ENCODE measurements around the gene P3H1.
"Not testable (repeated sequence)": the region's sequence is repeated elsewhere in the genome, so short reads cannot be mapped to it uniquely, and the experiment has no call there.

Gene P3H1

GRCh38 chr1:42730002-42730401, 36.8 kb downstream of the P3H1 start:
- no peak for DNase-seq

GRCh38 chr1:42725820-42726219, 41.0 kb downstream of the P3H1 start:
- not testable (repeated sequence) for DNase-seq

- DNase-seq, result no peak
Measured at GRCh38 chr1:42723511-42723910, 43.3 kb downstream of the P3H1 start.

- DNase-seq, result not testable (repeated sequence)
Measured at GRCh38 chr1:42722403-42722802, 44.4 kb downstream of the P3H1 start.

GRCh38 chr1:42721926-42722325, 44.9 kb downstream of the P3H1 start:
- no peak for DNase-seq

- DNase-seq, result no peak
Measured at GRCh38 chr1:42720868-42721267, 46.0 kb downstream of the P3H1 start.

GRCh38 chr1:42714441-42714840, 52.4 kb downstream of the P3H1 start:
- DNase-seq, result not testable (repeated sequence)

GRCh38 chr1:42713293-42713692, 53.5 kb downstream of the P3H1 start:
- no peak for DNase-seq

GRCh38 chr1:42712808-42713207, 54.0 kb downstream of the P3H1 start:
- not testable (repeated sequence) for DNase-seq

GRCh38 chr1:42703888-42704464, 62.9 kb downstream of the P3H1 start:
- no peak for DNase-seq

- DNase-seq, result no peak
Measured at GRCh38 chr1:42700006-42700405, 66.8 kb downstream of the P3H1 start.

- DNase-seq, result no peak
Measured at GRCh38 chr1:42698081-42698813, 68.6 kb downstream of the P3H1 start.

Measured in NCI-H1694 treated with DMSO at 0.1 percent for 48 hours (cell line).